Stimulated activated CD8-positive, alpha-beta memory T cell treated with anti-CD3 and anti-CD28 coated beads, Interleukin-12 subunit alpha, Interleukin-12 subunit beta, amount 100 ng/mL, for 24 hours (primary cell): ENCODE data around the gene EML4.

Experiments used
- DNase-seq: peaks from one replicate; pipeline ENCODE4 v3.0.0-alpha.2; 2020; ENCODE audit errors: extremely low read depth

Gene EML4

GRCh38 chr2:42307180-42307579 is 138.0 kb downstream of the EML4 start:
- DNase-seq: no peak

- DNase-seq: no peak
These were observed 140.2 kb downstream of the EML4 start for GRCh38 chr2:42309366-42309765.

- DNase-seq: no peak
These were observed 140.9 kb downstream of the EML4 start for GRCh38 chr2:42310007-42310515.

GRCh38 chr2:42312106-42312505 is 143.0 kb downstream of the EML4 start:
- no peak for DNase-seq

- no peak for DNase-seq
These were observed 145.8 kb downstream of the EML4 start for GRCh38 chr2:42314892-42315468.

- no peak for DNase-seq
These were observed 146.8 kb downstream of the EML4 start for GRCh38 chr2:42315844-42316470.

GRCh38 chr2:42316910-42317309 is 147.8 kb downstream of the EML4 start:
- DNase-seq: no peak

- no peak for DNase-seq
These were observed 148.3 kb downstream of the EML4 start for GRCh38 chr2:42317486-42317885.

GRCh38 chr2:42317945-42318344 is 148.8 kb downstream of the EML4 start:
- no peak for DNase-seq

- DNase-seq: no peak
These were observed 150.1 kb downstream of the EML4 start for GRCh38 chr2:42319265-42319664.

GRCh38 chr2:42321452-42322064 is 152.4 kb downstream of the EML4 start:
- no peak for DNase-seq

- DNase-seq: no peak
These were observed 155.1 kb downstream of the EML4 start for GRCh38 chr2:42324244-42324643.

- no peak for DNase-seq
These were observed 155.8 kb downstream of the EML4 start for GRCh38 chr2:42324949-42325348.

GRCh38 chr2:42325609-42326008 is 156.5 kb downstream of the EML4 start:
- no peak for DNase-seq

- DNase-seq: no peak
These were observed 158.0 kb downstream of the EML4 start for GRCh38 chr2:42327125-42327524.

- DNase-seq: no peak
These were observed 159.1 kb downstream of the EML4 start for GRCh38 chr2:42328148-42328833.

- no peak for DNase-seq
These were observed 159.8 kb downstream of the EML4 start for GRCh38 chr2:42328923-42329322.

- DNase-seq: no peak
These were observed 160.6 kb downstream of the EML4 start for GRCh38 chr2:42329736-42330135.

GRCh38 chr2:42331569-42332284 is 162.6 kb downstream of the EML4 start:
- DNase-seq: no peak

- no peak for DNase-seq
These were observed 163.4 kb downstream of the EML4 start for GRCh38 chr2:42332575-42332974.

GRCh38 chr2:42333579-42333978 is 164.4 kb downstream of the EML4 start:
- no peak for DNase-seq

- DNase-seq: no peak
These were observed 165.1 kb downstream of the EML4 start for GRCh38 chr2:42334220-42334619.
